HG03025 (cell line): ENCODE measurements around the gene XPNPEP2.
"Not testable (repeated sequence)": the region's sequence is repeated elsewhere in the genome, so short reads cannot be mapped to it uniquely, and the experiment has no call there.

Experiments
- ATAC-seq: cut with Tn5 transposase; IDR thresholded peaks from one replicate; pipeline ENCODE4 v1.9.1; 2021; ENCODE audit warnings: mild to moderate bottlenecking, moderate library complexity; ENCODE audit not compliant: unreplicated experiment, low FRiP score

XPNPEP2 gene

DNA sequence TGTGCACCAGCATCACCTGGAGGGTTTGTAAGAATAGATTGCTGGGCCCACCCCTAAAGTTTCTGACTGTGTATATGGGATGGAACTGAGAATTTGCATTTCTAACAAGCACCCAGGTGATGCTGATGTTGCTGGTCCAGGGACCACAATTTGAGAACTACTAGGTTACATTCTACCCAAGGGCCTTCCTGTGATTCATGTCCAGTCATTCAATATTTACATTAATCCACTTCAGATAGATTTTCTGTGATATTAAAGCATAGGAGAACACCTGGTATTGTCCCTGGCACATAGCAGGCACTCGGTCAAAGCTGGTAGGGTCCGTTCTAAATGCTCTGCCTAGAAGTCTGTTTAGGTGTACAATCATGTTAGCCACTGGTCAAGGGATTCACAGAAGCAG, 19.5 kb upstream of the XPNPEP2 start:
- no peak for ATAC-seq

DNA sequence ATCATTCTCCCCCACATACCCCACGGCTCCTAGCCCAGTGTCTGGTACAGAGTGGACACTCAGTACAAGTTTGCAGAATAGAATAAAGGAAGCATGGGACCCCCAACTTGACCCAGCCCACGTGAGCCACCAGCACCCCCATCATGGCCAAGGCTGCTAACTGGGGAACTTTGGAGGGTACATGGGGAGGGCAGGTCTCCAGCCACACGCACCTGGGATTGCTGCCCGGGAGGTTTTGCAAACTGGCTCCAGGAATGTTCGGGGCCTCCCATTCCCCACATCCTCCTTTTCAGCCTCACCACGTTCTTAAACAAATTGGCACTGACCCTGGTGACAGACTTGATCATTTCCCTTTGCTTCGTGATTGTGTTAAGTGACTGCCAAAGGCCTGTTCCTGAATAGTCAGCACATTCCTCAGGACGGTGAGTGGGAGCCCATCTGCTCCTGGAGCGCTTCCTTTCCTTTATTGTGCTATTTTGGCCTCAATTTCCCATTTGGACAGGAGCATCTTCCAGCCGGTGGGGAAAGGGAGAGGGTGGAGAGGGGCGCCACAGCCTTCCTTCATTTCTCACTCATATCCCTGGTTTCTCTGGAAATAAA, 18.7 kb upstream of the XPNPEP2 start:
- ATAC-seq: no peak

DNA sequence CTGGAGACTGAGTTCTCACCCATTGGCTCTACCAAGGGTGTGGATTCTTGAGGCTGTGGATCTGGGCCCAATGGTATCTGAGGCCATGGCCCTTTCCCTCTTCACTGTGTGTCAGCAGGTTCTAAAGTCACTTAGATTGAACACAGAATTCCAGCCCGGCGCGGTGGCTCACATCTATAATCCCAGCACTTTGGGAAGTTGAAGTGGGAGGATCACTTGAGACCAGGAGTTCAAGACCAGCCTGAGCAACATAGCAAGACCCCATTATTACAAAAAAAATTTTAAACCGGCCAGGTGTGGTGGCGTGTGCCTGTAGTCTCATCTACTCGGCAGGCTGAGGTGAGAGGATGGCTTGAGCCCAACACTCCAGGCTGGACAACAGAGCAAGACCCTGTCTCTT, 18.0 kb upstream of the XPNPEP2 start:
- no peak for ATAC-seq

DNA sequence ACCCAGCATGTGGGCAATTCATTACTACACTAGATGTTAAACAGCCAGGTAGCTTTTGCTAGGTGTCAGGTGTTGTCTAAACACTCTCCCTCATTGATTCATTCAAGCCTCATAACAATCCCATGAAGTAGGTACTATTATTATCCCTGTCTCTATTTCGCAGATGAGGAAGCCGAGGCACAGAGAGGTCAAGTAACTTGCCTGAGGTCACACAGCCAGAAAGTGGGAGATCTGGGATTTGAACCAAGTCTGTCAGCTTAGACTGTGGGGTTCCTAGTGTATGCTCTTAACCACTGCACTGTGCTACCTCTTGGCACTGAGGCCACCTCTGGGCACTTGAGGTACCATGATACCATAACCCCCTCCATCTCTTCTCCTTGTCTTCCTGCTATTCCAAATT, 17.4 kb upstream of the XPNPEP2 start:
- ATAC-seq: no peak

DNA sequence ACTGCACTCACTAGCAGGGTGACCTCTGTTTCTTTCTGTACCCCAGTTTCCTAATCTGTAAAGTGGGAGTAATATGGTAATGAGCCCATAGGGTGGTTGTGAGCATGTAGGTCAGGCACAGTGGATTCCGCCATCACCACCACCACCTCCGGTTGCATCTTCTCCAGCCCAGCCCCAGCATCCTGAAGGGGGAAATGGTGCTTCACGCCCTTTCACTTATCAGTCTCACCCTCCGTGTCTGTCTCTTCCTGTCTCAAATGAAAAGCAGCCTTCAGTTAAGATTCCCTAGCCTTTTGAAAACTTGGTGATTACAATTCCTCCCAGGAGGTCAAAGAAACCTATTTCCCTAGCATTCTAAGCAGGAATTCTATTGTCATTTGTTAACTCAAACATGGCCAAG, 16.9 kb upstream of the XPNPEP2 start:
- ATAC-seq: no peak

DNA sequence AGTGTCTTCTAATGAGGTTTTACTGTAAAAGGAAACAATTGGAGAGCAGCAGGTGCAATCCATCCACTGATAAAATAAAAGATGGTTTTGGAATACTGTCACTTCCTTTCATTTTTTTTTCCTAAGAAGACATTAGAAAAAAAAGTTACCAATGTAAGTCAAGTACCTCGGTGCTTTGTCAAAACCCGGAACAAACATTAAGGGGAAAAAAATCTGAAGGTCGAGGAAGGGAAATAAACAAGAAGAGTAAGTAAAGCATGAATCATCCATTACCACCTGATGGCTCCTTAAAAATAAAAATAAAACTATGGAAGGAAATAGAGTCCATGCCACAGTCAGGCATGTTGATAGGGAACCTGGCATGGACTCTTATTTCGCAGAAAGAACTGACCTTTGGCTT, 15.3 kb upstream of the XPNPEP2 start:
- no peak for ATAC-seq

DNA sequence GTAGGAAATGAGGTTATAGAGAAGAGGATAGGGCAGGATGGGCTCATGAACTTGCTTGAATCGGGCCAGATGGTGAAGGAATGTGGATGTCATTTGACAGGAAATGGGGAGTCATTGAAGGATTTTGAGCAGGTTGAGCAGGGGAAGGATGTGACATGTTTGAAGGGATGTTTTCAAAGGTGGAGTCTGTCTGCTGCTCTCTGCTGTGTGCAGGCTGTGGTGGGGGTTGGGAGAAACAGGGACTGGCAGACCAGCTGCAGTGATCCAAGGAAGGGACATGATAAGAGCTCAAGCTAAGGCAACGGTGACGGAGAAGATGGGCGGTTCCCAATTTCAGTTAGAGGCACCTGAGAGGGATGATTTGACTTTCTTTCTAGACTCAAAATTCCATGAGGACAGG, 14.0 kb upstream of the XPNPEP2 start:
- no peak for ATAC-seq

DNA sequence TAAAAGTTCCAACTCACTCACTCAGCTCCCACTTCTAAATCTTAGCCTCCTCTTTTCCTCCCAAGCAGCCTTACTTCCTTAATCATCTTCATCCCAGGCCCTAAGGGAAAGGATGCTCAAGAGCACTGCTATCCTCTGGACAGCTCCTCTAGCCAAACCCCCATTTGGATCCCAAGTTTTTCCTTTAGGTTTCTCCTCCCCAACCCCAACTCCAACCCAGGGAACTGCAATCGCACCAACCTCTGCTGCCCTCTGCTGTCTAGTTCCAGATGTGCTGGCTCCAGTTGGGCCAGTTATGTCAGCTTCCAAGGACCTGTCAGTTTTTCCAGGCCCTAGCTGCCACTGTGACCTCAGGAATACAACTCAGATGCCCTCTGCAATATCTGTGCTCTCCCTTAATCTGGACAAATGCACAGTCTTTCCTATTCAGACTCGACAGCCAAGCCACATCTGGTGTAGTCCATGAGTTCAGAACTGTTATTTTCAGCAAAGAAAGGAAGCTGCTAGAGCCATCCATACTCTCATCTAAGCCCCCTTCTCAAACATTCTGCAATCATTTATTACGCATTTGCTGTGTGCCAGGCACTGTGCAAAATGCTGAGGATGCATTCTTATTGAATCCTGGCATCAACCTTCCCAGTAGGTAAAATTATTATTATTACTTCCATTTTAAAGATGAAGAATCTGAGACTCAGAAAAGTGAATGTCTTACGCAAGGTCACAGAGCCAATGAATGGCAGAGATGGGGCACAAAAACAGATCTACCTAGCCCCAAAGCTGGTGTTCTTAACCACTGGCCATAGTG, 12.3 kb upstream of the XPNPEP2 start:
- ATAC-seq: no peak

DNA sequence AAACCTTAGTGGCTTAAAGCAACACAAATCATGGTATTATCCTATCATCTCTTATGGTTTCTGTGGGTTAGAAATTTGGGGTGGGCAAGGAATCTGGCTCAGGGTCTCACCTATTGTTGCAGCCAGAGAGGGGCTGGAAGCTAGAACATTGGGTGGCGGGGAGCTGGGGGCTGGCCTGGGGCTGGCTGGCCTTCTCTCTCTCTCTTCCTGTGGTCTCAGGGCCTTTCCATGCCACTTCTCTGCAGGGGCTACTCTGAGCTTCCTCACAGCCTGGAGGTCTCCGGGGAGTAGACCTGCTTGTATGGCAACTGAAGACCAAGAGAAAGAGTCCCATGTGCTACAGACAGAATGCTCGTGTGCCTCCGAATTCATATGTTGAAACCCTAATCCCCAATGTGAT, 10.7 kb upstream of the XPNPEP2 start:
- no peak for ATAC-seq

DNA sequence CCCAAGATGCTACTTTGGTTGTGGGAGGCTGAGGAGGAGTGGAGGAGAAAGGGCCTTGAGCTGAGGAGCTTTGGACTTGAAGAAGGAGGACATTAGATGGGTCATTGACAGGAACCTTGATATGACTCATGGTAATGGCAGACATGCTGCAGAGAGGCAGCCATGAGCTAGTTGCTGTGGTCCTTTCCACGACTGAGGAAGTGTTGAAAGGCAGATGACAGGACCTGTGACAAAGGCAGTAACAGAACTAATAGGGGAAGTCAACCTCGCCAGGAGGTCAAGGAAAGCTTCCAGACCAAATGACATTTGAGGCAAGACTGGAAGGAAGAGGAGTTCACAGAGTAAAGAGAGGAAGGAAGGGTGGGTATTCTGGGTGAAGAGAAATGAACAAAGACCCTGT, 7.6 kb upstream of the XPNPEP2 start:
- ATAC-seq: no peak

DNA sequence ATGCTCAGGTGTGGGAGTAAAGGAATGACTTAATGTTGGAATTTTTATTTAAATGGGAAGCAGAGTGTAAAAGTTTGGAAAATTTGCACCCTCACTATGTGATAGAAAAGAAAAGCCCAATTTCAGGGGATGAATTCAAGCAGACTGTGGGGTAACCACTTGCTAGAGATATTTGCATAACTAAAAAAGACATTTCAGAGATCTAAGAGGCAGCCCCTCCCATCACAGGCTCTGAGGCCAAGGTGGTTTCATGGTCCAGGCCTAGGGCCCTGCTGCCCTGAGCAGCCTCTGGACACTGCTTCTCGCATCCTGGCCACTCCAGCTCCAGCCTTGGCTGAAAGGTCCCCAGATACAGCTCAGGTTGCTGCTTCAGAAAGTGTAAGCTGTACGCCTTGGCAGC, 5.9 kb upstream of the XPNPEP2 start:
- no peak for ATAC-seq

DNA sequence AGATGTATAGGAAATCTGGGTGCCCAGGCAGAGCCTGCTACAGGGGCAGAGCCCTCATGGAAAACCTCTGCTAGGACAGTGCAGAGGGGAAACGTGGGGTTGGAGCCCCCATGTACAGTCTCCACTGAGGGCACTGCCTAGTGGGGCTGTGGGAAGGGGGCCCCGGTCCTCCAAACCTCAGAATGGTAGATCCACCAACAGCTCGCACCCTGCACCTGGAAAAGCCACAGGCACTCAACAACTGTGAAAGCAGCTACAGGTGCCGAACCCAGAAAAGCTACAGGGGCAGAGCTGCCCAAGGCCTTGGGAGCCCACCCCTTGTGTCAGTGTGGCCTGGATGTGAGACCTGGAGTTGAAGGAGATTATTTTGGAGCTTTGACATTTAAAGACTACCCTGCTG, 5.4 kb upstream of the XPNPEP2 start:
- no peak for ATAC-seq

DNA sequence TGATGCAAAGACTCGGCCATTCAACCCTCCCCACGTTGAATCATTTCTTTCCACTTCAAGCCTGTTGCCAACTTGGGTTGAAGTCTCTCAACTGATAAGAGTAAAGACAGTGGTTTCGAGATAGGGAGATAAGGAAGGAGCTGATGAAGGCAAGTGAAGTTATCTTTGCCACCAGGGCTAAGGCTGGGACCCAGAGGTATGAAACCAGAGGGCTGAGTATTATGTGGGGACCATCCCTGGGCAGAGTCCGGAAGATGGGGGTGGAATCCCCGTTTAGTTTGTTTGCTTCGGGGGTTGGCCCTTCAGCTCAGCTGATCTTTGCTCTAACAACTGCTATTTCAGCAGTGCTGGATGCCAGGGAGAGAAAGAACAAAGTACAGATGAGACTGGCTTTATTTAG, 2.3 kb upstream of the XPNPEP2 start:
- ATAC-seq: no peak

DNA sequence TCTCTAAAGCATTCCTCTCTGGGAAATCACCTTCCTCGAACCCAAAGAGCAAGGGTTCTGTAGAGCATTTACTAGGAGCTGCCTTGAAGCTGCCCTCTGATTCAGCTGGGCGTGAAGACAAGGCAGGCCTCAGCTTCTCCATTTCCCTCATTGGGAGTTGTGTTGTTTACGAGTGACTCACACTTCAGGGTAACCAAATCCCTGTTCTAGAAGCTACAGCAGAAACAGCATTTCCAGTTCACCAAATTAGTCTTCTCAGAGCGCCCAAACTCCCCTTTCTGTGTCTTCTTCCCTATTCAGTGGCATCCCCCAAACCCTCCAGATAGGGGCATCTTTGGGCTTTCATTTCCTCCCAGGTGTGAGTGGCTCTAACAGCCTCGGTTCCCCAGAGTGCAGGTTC, 863 bp upstream of the XPNPEP2 start:
- ATAC-seq: no peak

DNA sequence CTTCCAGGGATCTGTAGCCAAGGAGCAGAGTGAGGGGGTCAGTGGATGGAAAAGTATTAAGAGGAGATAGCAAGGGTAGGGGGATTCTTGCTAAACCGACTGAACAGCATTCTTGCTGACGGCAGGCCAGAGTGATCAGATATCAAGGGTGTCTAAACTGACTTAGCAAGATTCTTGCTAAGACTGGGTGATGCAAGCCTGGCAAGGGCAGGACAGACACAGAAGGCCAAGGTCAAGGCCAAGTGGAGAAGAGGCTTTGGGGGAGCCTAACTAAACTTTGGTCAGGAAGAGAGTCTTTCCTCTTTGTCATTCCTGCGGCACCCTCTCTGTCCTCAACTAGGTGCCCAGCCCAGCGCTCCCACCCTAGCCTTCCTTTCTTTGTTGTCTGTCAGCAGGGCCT, 799 bp downstream of the XPNPEP2 start:
- no peak for ATAC-seq

DNA sequence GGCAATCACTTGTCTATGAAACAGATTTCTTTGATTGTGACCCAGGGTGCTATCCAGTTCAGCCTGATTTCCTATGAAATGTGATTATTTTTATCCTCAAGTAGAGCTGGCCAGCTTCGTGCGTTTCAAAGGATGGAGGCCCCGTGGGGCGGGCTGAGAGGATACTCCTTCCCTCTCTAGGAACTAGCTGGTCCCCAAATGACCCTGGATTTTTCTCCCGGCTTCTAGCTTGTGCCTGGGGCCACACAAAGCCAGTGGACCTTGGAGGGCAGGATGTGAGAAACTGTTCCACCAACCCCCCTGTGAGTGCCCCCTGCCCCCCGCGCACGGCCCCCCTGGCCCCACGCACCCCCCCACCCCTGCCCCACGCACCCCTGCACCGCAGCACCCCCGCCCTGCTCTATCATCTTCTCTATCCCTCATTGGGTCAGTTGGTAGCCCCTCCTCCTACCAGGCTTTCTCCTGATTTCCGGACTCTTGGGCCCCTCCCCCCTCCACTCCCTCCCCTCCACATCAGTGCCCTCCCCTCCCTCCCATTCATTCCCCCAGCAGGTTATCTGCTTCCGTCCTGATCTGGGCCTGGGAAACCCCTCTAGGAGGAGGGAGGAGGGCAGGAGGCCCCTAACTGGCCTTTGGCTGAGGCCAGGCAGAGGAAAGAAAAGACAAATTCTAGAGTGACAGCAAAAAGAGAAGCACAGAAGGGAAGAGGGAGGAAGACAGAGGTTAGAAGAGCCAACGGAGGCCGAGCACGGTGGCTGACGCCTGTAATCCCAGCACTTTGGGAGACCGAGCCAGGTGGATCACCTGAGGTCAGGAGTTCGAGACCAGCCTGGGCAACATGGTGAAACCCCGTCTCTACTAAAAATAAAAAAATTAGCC, 3.3 kb downstream of the XPNPEP2 start:
- no peak for ATAC-seq

DNA sequence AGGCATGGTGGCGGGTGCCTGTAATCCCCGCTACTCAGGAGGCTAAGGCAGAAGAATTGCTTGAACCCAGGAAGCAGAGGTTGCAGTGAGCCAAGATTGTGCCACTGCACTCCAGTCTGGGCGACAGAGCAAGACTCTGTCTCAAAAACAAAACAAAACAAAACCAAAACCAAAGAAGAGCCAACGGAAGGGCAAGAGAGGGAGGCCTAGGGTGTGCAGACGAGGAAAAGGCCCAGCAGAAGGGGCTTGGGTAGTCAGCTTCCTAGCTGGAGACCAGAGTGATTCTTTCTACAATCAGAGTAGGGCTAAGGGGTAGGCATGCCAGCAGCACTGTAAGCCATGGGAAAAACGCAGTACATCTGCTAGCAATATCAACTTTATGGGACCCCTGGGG, 4.0 kb downstream of the XPNPEP2 start:
- ATAC-seq: not testable (repeated sequence)

DNA sequence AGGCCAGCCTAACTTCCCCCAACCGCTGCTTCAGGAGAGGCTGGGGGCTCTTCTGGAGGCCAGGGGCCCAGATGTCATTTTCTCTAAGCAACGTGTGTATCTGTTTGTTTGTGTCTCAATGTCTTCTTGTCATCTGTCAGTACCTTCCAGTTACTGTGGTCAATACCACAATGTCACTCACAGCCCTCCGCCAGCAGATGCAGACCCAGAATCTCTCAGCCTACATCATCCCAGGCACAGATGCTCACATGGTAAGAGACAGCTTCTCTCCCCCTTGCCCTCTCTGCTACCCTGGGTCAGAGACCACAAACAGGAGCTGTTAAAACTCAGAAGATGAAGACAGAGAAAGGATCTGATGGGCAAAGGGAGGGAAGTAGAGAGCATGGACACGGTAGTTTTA, 5.0 kb downstream of the XPNPEP2 start:
- no peak for ATAC-seq

DNA sequence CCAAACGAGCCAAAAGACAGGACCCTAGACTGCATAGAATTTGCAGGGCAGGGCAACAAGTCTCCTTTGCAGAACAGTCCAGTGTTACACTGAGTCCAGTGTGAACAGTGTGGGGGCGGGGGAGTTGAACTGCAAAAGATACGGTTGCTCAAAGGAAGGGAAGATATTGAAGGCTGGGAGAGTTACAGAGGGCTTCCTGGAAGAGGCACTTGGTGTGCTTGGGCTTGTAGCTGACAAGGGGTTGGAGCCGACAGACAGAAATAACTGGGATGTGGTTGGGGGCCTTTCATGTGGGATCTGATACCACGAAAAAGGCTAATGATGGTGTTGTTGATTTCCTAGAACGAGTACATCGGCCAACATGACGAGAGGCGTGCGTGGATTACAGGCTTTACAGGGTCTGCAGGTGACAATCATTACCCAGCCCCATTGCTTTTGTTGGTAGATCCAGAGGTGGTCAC, 6.1 kb downstream of the XPNPEP2 start:
- ATAC-seq: no peak

DNA sequence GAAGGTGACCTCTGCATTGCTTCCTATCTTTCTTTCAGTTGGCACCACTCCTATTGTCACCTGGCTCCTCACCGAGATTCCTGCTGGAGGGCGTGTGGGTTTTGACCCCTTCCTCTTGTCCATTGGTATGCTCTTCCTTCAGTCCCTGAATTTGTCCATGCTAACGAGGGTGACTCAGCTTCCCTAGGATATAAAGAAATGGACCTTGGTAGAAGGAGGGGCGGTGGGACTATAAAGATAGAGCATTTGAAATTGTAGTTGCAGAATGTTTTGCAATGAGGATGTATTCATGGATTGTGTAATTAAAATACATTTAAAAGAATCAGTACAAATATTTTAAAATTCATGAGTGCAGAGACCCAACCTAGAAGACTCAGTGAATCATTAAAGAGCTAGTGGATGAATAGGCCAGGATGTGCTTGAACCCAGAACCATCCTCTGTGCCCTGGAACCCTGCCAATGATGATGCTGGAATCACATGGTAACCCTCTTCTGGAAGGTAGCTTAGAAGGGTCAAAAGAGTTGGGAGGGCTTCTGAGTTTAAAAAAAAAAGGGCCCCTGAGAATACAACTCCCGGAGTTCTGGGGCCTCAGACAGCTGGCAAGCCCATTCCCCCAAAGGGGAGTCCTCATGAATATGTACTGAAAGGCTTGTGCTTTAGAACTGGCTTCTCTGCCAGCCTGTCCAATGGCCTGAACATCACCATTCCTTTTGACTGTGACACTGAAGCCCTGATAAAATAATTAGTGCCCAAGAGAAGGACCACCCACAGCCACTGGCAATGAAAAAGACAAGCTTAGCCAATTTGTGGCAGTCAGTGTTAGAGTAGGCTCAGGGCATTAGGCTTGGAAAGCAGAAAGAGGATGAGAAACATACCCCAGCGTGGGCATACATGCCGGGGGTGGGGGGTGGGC, 8.0 kb downstream of the XPNPEP2 start:
- ATAC-seq: no peak
